GM21528 (cell line): ENCODE data around the gene P3H2.

Experiments used
- ATAC-seq: cut with Tn5 transposase; IDR thresholded peaks from one replicate; pipeline ENCODE4 v1.9.1; 2021; ENCODE audit warnings: mild to moderate bottlenecking, moderate library complexity; ENCODE audit not compliant: unreplicated experiment, low FRiP score

P3H2 gene

GRCh38 chr3:190127195-190127594 lies 6.5 kb upstream of the P3H2 start:
- no peak for ATAC-seq

GRCh38 chr3:190125436-190126068 lies 4.9 kb upstream of the P3H2 start:
- ATAC-seq = no peak

GRCh38 chr3:190124067-190124466 lies 3.4 kb upstream of the P3H2 start:
- ATAC-seq = no peak

DNA sequence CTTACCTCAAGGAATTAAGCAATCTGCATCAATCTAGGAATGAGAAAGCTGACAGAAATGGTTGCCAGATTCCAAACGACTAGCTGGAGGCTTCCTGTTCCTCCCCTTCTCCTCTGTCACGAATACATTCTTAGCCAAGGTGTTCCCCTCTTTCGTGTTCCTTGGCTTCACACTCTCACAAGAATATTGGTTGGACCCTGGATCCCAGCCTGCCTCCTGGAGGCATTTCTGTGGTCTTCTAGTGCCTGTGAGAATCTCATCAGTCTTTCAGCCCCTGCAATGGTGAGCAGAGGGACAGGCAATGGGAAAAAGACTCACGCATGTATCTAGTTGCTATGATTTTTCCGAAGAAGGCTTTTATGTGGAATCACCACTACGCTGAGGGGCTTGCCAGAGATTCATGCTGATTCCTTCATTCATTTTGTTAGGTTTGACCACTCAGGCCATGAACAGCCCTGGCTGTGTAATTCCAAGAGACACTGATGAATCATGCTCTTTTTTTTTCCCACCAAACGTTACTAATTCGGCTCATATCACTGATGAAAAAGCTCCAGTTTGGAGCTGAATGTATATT lies 1.6 kb upstream of the P3H2 start:
- no peak for ATAC-seq

- no peak for ATAC-seq
These were observed 686 bp upstream of the P3H2 start for GRCh38 chr3:190121383-190121782.

DNA sequence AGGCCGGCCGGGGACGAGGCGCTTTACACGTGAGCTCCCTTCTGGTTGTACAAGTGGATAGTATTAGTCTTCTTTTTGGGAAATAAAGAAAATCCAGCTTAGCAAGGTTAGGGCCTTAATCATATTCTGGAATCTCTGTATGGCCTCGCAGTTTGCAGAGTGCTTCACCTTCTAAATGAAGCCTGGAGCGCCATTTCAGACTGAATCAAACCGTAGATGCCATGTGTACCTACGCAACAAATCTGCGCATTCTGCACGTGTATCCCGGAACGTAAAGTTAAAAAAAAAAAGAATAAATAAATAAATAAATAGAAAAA lies 322 bp upstream of the P3H2 start:
- ATAC-seq = no peak

DNA sequence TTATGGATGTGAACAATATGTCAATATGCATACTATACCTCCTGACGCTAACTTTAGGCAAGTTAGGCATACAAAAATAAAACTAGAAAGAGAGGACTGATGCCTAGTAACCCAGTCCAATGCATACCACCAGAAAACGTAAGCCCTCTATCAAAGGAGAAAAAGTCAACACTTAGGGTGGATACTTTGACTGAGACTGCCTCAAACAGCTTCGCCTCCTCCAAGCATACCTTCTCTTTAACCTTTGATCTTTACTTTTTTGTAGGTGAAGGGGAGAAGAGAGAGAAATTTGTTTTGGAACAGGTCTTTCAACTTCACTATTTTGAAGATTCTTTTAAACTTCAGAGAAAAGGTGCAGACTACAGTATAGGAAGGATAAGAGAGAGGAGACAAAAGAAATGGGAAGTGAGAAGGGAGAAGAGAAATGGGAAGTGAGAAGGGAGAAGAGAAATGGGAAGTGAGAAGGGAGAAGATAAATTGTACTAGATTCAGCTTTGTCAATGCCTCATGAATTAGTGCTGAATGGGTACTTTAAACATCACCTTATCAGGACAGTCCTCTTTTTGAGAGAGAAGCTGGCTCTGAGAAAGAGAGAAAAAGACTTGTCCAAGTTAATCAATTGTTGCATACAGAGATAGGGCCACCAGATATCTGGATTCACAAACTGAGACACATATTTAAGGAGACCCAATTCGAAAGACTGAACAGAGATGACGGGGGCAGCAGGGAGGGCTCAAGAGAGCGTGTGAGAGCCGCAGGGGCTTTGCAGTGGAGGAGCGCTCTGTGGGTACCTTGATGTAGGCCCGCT lies 1.0 kb downstream of the P3H2 start:
- peak; percentile 46 for ATAC-seq

DNA sequence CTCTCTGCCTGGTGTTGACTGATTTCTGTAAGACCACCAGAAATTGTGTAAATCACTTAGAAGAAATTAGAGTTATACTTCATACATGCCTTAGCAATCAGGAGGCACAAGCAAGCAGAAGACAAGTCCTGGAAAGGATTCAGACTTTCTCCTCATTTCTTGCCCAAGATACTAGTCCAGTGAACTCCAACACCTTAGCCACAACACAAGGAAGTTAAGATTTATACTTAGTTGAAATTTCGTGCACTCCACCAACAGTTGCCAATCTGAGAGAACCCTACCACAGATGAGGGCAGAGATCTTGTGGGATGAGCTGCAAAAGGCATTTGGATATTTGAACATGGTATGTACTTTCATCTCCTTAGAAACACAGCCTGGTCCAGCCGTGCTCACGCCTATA lies 2.3 kb downstream of the P3H2 start:
- ATAC-seq = no peak

- ATAC-seq = no peak
These were observed 2.7 kb downstream of the P3H2 start for GRCh38 chr3:190117981-190118380.

DNA sequence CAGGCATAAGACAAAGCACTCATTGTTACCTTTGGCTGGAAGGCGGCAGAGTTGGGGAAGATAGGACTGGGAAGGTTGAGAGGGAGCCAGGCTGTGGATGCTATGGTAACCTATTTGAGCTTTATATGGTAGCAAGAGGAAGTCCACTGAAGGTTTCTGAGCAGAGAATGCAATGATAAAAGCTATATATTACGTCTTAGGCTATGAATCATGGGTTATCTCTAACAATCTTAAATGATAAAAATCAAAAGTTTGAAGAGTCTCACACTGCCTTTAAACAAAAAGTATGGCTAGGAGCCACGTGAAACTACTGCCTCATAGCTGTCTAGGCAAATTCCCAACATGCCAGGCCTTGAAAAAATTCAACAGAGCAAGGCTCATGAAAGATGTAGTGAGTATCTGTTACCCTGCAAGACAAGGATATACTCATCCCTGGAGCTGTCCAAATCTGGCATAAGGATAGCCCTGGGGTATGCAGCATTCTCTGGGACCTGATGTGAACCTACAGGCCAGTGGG lies 4.1 kb downstream of the P3H2 start:
- no peak for ATAC-seq

GRCh38 chr3:190110826-190111225 lies 9.9 kb downstream of the P3H2 start:
- no peak for ATAC-seq

- no peak for ATAC-seq
These were observed 11.3 kb downstream of the P3H2 start for GRCh38 chr3:190109441-190109840.

GRCh38 chr3:190108804-190109203 lies 11.9 kb downstream of the P3H2 start:
- no peak for ATAC-seq

- ATAC-seq = no peak
These were observed 14.8 kb downstream of the P3H2 start for GRCh38 chr3:190105876-190106275.

DNA sequence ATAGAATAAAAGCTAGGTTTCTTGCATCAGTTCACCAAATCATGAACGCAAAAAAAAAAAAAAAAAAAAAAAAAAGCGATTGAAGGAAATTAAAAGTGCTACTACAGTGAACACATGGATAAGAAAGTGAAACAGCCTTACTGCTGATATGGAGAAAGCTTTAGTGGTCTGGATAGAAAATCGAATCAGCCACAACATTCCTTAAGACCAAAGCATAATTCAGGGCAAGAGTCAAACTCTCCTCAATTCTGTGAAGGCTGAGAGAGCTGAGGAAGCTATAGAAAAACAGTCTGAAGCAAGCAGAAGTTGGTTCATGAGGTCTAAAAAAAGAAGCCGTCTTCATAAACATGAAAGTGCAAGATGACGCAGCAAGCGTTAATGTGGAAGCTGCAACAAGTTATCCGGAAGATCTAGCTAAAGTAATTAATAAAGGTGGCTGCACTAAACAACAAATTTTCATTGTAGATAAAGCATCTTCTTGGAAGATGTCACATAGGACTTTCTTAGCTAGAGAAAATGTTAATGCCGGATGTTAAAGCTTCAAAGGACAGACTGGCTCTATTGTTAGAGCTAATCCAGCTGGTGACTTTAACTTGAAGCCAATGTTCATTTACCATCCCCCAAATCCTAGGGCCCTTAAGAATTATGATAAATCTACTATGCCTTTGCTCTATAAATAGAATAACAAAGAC lies 19.2 kb downstream of the P3H2 start:
- ATAC-seq = no peak

DNA sequence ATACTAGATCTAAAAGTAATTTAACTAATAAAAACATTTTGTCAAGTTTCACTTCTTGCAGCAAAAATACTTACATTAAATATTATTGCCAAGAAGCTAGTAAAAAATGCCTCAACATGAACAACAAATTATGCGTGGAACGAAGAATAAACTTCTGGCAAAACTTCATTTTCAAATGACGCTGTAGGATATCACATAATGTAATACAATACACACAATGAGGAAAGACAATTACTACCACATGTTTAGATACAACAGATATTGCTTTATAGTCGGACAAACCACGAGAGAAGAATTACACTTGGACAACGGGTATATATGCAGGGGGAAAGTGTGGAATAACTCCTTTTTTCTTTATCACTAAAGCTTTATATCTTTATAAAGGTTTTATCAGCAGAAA lies 21.6 kb downstream of the P3H2 start:
- ATAC-seq = no peak

DNA sequence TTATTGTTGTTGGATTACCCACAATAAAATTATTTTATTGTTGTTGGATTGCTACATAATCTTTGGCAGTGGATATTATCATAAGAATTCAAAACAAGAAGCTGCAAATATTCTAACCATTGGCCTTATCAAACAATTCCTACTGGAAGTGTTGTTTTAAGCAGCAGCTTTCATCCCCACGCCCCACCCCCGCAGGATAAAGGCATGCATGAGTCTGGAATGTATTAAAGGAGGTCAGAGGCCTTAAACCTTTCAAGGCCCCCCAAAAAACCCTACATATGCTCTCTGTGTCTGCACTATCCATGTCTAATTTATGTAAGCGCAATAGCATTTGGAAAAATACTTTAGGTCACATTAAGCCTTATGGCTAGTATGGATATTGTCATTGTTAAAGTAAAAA lies 23.1 kb downstream of the P3H2 start:
- no peak for ATAC-seq

DNA sequence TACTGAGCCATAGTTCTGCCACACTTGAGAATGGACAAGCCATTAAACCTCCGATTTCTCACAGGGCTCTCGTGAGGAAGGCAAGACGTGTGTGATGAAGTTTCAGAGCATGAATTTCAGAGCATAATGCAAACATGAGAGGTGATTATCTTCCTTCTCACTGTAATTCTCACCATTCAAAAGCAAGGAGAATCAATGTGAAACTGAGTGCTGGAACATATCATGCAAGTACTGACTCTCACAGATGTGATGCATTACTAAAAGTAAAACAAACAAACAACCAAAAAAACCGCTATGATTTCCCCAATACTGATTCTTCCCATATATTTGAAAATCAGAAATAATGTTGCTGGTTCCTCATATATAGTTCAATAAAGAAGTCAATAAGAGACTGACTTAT lies 23.7 kb downstream of the P3H2 start:
- ATAC-seq = no peak

- no peak for ATAC-seq
These were observed 24.4 kb downstream of the P3H2 start for GRCh38 chr3:190096345-190096744.

DNA sequence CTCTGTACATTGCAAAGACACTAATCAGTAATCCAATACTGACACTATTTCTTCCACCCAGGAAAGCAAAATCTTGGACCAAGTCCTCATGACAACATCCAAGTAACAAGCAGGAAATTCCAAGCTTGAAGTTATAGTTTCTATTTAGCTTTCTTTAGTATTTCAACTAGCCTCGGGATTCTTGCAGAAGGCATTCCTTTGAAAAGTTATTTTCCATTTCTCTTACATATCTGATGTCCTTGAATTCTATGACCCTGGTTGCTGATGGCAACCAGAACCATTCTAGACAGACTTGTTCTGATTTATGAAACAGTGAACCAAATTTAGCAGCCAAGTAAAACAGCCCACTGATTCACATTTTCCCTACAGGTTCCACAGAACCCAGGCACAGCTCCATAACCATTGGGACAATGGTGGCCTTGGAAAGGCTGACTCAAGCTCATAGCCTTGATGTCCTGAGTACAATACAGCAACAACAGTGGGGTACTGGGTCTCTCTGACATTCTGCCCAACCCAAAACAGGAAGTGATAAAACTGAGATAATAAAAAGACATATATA lies 26.5 kb downstream of the P3H2 start:
- no peak for ATAC-seq

- no peak for ATAC-seq
These were observed 28.4 kb downstream of the P3H2 start for GRCh38 chr3:190092250-190092649.
